Middle frontal gyrus (tissue), 1 donor: ENCODE data around the gene KLHL25.

Experiments used
- DNase-seq: peaks from one replicate; pipeline ENCODE4 v3.0.0-alpha.2; 2015; ENCODE audit warnings: low spot score; ENCODE audit errors: extremely low spot score

KLHL25 gene

GRCh38 chr15:85762039-85762755 is 32.5 kb downstream of the KLHL25 start:
- no peak for DNase-seq

GRCh38 chr15:85761635-85762034 is 33.1 kb downstream of the KLHL25 start:
- DNase-seq: no peak

- DNase-seq: no peak
Measured at GRCh38 chr15:85760531-85761371, 34.0 kb downstream of the KLHL25 start.

GRCh38 chr15:85760049-85760448 is 34.7 kb downstream of the KLHL25 start:
- no peak for DNase-seq

- DNase-seq: no peak
Measured at GRCh38 chr15:85759376-85759775, 35.3 kb downstream of the KLHL25 start.

GRCh38 chr15:85758655-85758978 is 36.1 kb downstream of the KLHL25 start:
- DNase-seq: no peak

GRCh38 chr15:85757939-85758654 is 36.6 kb downstream of the KLHL25 start:
- DNase-seq: no peak

- DNase-seq: no peak
Measured at GRCh38 chr15:85757073-85757938, 37.4 kb downstream of the KLHL25 start.

- DNase-seq: no peak
Measured at GRCh38 chr15:85756411-85757072, 38.2 kb downstream of the KLHL25 start.

- DNase-seq: no peak
Measured at GRCh38 chr15:85755942-85756341, 38.8 kb downstream of the KLHL25 start.

- DNase-seq: no peak
Measured at GRCh38 chr15:85755471-85755870, 39.3 kb downstream of the KLHL25 start.

- DNase-seq: no peak
Measured at GRCh38 chr15:85754989-85755388, 39.7 kb downstream of the KLHL25 start.

- no peak for DNase-seq
Measured at GRCh38 chr15:85753791-85754452, 40.8 kb downstream of the KLHL25 start.

GRCh38 chr15:85753261-85753660 is 41.5 kb downstream of the KLHL25 start:
- DNase-seq: no peak

GRCh38 chr15:85752491-85752961 is 42.2 kb downstream of the KLHL25 start:
- no peak for DNase-seq

GRCh38 chr15:85752124-85752475 is 42.6 kb downstream of the KLHL25 start:
- no peak for DNase-seq

GRCh38 chr15:85751291-85752123 is 43.2 kb downstream of the KLHL25 start:
- DNase-seq: no peak

- no peak for DNase-seq
Measured at GRCh38 chr15:85750319-85751290, 44.1 kb downstream of the KLHL25 start.
